ENCODE data around the gene SNTB2.

The SNTB2 gene

DNA sequence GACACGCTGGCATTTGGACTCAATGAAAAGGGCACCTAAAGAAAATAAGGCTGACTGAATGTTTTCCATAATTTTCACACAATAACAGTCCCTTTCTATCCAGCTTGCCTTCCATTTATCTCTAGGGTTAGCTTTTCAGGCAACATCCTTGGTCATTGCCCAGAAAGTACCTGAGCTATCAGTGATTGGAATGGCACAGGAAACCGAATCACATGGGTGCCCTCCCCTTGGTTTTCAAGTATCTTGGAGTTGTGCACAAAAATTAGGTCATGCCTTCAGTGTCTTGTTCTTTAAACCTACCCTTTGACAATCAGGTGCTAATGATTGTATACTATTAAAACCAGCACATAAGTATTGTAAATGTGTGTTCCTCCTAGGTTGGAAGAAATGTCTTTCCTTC, 120.9 kb downstream of the SNTB2 start:
- Histone ChIP-seq H3K27ac (no peak overlapping the region), H3K27me3 (no peaks in the 10 kb centered on the region), H3K4me1 (peaks cover 8 to 19% (median 14%) of the 10 kb centered on the region in 4 donors), H3K36me3 (peaks cover 8 to 14% (median 11%) of the 10 kb centered on the region in 3 donors), H3K4me3 (no peak overlapping the region), H3K9me3 (no peaks in the 10 kb centered on the region)
- intact Hi-C loops (cut with DNase I; ENCODE audit: low total_unique reads): no loop called here
- DNase-seq: no peak
- TF ChIP-seq, protein P1, sequence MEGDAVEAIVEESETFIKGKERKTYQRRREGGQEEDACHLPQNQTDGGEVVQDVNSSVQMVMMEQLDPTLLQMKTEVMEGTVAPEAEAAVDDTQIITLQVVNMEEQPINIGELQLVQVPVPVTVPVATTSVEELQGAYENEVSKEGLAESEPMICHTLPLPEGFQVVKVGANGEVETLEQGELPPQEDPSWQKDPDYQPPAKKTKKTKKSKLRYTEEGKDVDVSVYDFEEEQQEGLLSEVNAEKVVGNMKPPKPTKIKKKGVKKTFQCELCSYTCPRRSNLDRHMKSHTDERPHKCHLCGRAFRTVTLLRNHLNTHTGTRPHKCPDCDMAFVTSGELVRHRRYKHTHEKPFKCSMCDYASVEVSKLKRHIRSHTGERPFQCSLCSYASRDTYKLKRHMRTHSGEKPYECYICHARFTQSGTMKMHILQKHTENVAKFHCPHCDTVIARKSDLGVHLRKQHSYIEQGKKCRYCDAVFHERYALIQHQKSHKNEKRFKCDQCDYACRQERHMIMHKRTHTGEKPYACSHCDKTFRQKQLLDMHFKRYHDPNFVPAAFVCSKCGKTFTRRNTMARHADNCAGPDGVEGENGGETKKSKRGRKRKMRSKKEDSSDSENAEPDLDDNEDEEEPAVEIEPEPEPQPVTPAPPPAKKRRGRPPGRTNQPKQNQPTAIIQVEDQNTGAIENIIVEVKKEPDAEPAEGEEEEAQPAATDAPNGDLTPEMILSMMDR (IDR thresholded peaks at IDR 0.05): no peak

DNA sequence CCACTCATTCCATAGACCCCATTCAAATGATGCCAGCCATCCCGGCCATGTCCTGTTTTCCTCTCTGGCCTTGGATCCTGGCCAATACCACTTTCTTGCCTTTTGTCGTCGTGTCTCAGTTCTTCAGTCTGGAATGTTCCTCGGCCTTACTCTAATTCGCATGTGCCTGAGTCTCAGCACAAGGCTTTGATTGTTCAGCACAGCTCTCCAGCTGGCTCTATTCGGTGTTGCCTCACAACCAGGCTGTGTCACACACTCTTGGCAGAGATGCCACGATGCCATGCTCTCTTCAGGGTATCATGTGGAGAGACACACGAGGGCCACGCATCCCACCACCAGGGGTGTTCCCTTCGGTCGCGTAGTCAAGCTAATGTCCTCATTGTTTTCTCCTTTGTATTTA, 122.4 kb downstream of the SNTB2 start:
- TF ChIP-seq, protein P1 (IDR thresholded peaks at IDR 0.05): no peak
- H3K4me1 ChIP-seq: peaks cover 8 to 29% (median 20%) of the 10 kb centered on the region in 4 donors
- intact Hi-C loops (cut with DNase I; ENCODE audit: low total_unique reads): no loop called here
- no peaks in the 10 kb centered on the region for H3K9me3 ChIP-seq
- H3K27ac ChIP-seq: no peak overlapping the region
- DNase-seq: no peak
- peaks cover 3 to 22% (median 6%) of the 10 kb centered on the region in 3 donors for H3K36me3 ChIP-seq
- no peaks in the 10 kb centered on the region for H3K27me3 ChIP-seq
- no peak overlapping the region for H3K4me3 ChIP-seq

DNA sequence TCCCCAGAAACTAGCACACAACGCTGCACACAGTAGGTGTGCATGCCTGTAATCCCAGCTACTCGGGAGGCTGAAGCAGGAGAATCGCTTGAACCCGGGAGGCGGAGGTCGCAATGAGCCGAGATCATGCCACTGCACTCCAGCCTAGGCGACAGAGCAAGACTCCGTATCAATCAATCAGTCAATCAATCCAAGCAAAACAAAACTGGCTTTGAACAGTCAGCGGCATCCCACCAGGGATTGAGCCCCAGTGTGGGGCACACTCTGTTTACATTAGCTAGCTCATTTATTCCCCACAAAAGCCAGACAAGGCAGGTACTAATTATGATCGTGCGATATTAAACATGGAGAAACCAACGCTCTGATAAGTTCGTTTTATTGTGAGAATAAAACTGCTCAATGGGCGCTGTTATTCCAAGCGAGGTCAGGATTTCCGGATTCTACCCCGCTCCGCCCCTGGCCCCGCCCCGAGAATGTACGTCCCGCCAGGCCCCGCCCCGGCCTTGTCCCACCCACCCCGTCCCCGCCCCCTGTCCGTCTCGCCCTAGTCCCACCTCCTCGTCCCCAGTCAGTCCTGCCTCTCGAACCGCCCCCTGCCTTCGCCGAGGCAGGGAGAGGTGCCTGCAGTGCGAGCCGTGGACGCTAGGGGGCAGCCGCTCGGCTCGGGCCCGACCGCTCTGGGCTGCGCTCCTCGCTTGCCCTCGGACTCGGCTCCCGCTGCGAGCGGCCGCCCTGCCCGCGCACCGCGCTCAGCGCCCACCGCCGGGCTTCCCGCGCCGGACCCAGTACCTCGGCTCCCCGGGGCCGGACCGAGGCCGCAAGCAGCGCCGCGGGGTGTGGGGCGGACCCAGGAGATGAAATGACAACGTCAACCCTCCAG, 123.9 kb downstream of the SNTB2 start, which contains the start of gene VPS4A:
TSS of gene VPS4A (plus strand) at position 698 of the 880 bp plus-strand sequence. CDS start at position 860, 162 bp downstream.
- DNase-seq: peak; percentile 96 to 98
- intact Hi-C loops (cut with DNase I; ENCODE audit: low total_unique reads): no loop called here
- no peaks in the 10 kb centered on the region for H3K27me3 ChIP-seq
- H3K36me3 ChIP-seq: peaks cover 8 to 28% (median 9%) of the 10 kb centered on the region in 3 donors
- peak within 1 kb of the TSS; percentile 72 to 83 for H3K4me3 ChIP-seq
- peak within 1 kb of the TSS; percentile 77 to 84 for H3K27ac ChIP-seq
- no peaks in the 10 kb centered on the region for H3K9me3 ChIP-seq
- H3K4me1 ChIP-seq: peaks cover 8 to 29% (median 20%) of the 10 kb centered on the region in 4 donors
- TF ChIP-seq, protein P1 (IDR thresholded peaks at IDR 0.05): peak; percentile 91 to 98

DNA sequence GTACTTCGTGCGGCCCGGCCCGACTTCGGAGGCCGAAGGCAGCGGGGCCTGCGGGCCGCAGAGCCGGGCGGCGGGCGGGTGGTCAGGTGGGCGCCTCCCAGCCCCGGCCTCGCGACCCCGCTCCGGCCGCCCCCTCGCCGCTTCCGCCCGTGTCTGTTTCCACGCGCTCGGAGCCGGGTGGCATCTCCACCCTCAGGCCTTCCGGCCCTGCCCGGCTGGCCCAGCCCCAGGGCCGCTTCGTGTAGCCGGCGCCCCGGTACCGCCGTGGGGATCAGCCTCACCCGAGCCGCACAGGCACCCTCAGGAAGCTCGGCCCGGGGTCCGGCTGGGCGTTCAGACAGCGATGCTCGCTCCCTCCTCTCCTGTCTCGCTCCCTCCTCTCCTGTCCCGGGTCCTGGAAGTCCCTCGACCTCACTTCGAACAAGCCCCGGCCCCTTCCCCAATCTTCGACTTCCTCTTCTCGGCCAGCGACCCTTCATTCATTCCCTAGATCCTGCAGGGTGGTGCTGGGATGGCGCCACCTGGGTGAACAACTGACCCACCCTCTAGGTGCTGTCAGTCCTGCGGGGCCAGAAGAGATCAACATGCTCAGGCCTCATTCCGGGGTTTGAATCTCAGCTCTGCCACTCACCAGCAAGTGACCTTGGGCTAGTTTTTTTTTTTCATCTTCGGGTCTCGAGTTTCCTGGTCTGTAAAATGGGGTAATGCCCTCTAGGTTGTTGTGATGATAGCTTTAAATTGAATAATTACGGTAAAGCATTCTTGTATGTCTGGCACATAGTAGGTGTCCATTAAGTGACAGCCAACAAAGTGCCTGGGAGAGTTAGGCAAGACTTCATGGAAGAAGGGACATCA, 124.8 kb downstream of the SNTB2 start:
- Histone ChIP-seq H3K4me3 (peak overlapping the region; percentile 72 to 83), H3K4me1 (peaks cover 8 to 29% (median 20%) of the 10 kb centered on the region in 4 donors), H3K27ac (peak overlapping the region; percentile 71 to 84), H3K9me3 (no peaks in the 10 kb centered on the region), H3K27me3 (no peaks in the 10 kb centered on the region), H3K36me3 (peaks cover 16 to 36% (median 18%) of the 10 kb centered on the region in 3 donors)
- TF ChIP-seq, protein P1 (IDR thresholded peaks at IDR 0.05): no peak
- peak in 1 of 2 donors; percentile 75 for DNase-seq
- intact Hi-C loops (cut with DNase I; ENCODE audit: low total_unique reads): no loop called here

DNA sequence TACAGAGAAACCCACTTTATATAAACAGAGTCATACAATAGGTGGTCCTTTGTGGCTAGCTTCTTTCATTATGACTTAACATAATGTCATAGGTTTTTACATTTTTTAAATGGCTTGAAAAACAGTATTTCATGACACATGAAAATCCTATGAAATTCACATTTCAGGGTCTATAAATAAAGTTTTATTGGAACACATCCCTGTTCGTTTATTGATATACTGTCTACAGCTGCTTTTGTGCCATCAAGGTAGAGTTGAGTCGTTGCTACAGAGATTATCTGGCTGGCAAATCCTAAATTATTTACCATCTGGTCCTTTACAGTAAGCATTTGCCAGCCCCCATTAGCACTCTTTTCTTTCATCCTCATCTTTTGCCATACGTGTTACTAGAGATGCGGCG, 126.5 kb downstream of the SNTB2 start:
- Histone ChIP-seq H3K4me3 (no peak overlapping the region), H3K27me3 (no peaks in the 10 kb centered on the region), H3K27ac (no peak overlapping the region), H3K36me3 (peaks cover 31 to 53% (median 33%) of the 10 kb centered on the region in 3 donors), H3K4me1 (peaks cover 8 to 29% (median 20%) of the 10 kb centered on the region in 4 donors), H3K9me3 (no peaks in the 10 kb centered on the region)
- no peak for DNase-seq
- TF ChIP-seq, protein P1 (IDR thresholded peaks at IDR 0.05): no peak
- intact Hi-C loops (cut with DNase I; ENCODE audit: low total_unique reads): no loop called here

Data from tibial artery (tissue), 4 donors.